Measurements from ENCODE around the gene ANKRD65.

- TF ChIP-seq POLR2A (IDR thresholded peaks at IDR 0.05) = no peak
- no peak for TF ChIP-seq CTCF (IDR thresholded peaks at IDR 0.05)
- TF ChIP-seq POLR2AphosphoS5 (IDR thresholded peaks at IDR 0.05; ENCODE audit: insufficient read depth in 1 of 2, low read depth in 1 of 2) = no peak
Observed at GRCh38 chr1:1420654-1421141, 378 bp downstream of the ANKRD65 start.
